ENCODE measurements around the gene NCAPD3. TPM values are rescaled to one million over a fixed set of nuclear protein-coding genes. Genes with fewer than 3 reads are reported as not detected.

NCAPD3 gene
- total and polyA plus RNA-seq, 2 donors (not counting 1 experiment from before 2014, with no cell fraction given): 12.9 to 32.2 TPM

DNA sequence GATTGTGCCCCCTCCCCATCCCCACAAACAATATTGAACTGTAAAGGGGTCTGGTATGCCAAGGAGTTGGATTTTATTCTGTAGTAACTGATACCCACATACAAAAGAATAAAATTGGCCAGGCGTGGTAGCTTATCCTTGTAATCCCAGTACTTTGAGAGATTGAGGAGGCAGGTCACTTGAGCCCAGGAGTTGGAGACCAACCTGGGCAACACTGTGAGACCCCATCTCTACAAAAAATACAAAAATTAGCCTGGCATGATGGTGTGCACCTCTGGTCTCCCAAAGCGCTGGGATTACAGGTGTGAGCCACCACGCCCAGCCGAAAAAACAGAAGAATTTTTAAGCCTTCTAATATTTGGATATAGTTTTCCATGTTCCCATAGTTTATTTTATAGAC is 48.2 kb upstream of the NCAPD3 start:
- no peaks in the 10 kb centered on the region for H3K36me3 ChIP-seq (replicated peaks in 1 of 2; ENCODE audit: control extremely low read depth in 1 of 2, control insufficient read depth in 1 of 2, extremely low read depth in 1 of 2, insufficient read depth in 2 of 2, low read length in 1 of 2)
- ChIA-PET POLR2A (no interaction called here), CTCF (interaction anchor here (1.6 kb wide), 1 partner anchor 11 kb away, joined by 3 read pairs; no protein-coding TSS in a partner anchor)
- Mint-ChIP-seq H3K4me1 (peaks cover 15% of the 10 kb centered on the region), H3K4me3 (no peak overlapping the region), H3K27ac (no peak overlapping the region), H3K9me3 (ENCODE audit: insufficient read depth) (no peaks in the 10 kb centered on the region), H3K27me3 (peaks cover 60% of the 10 kb centered on the region)
- no peak overlapping the region for H3K27ac ChIP-seq (ENCODE audit: low read length in 2 of 2)
- intact Hi-C loops (cut with micrococcal nuclease): no loop called here
- no peak overlapping the region for H3K9ac ChIP-seq (ENCODE audit: low read length)
- no peak for ATAC-seq (ENCODE audit: low read depth)
- no peak overlapping the region for H2AFZ ChIP-seq (ENCODE audit: insufficient read depth, low read depth, low read length, poor library complexity, severe bottlenecking)
- DNase-seq: no peak
- peaks cover 14 to 28% of the 10 kb centered on the region in 2 donors for H3K4me1 ChIP-seq (ENCODE audit: control insufficient read depth in 2 of 2, insufficient read depth in 2 of 2, low read length in 2 of 2)
- peaks cover 0 to 10% (median 0%) of the 10 kb centered on the region in 3 donors for H3K9me3 ChIP-seq (ENCODE audit: control extremely low read depth in 1 of 3, control insufficient read depth in 2 of 3, insufficient read depth in 1 of 3, low read length in 2 of 3)
- H3K27me3 ChIP-seq (replicated peaks in 1 of 4; ENCODE audit: control extremely low read depth in 1 of 4, control insufficient read depth in 3 of 4, insufficient read depth in 4 of 4, low read length in 3 of 4): peaks cover 1 to 48% (median 40%) of the 10 kb centered on the region in 4 experiments
- no peak overlapping the region for H3K4me3 ChIP-seq (ENCODE audit: control extremely low read depth in 1 of 5, extremely low read depth in 1 of 5, insufficient read depth in 1 of 5, low read depth in 2 of 5, low read length in 4 of 5)
- TF ChIP-seq CTCF (IDR thresholded peaks at IDR 0.05) (no peak), EZH2 (IDR thresholded peaks at IDR 0.05; ENCODE audit: borderline replicate concordance, insufficient read depth, low read depth, low read length, poor library complexity, severe bottlenecking) (no peak)
- no peaks in the 10 kb centered on the region for H3K79me2 ChIP-seq (ENCODE audit: control insufficient read depth, insufficient read depth, low read length)
- no CpG with 5 or more reads among the region's 4 CpGs for WGBS (ENCODE audit: insufficient coverage)
- no peaks in the 10 kb centered on the region for H4K20me1 ChIP-seq (ENCODE audit: control insufficient read depth, insufficient read depth, low read length, poor library complexity, severe bottlenecking)
- no peak overlapping the region for H3K4me2 ChIP-seq (replicated peaks; ENCODE audit: low read depth, low read length, poor library complexity, severe bottlenecking)

- Histone ChIP-seq H4K20me1 (ENCODE audit: control insufficient read depth, insufficient read depth, low read length, poor library complexity, severe bottlenecking) (no peaks in the 10 kb centered on the region), H3K4me1 (ENCODE audit: control insufficient read depth in 2 of 2, insufficient read depth in 2 of 2, low read length in 2 of 2) (peaks cover under 1 to 11% of the 10 kb centered on the region in 2 donors), H3K79me2 (ENCODE audit: control insufficient read depth, insufficient read depth, low read length) (no peaks in the 10 kb centered on the region), H3K9me3 (ENCODE audit: control extremely low read depth in 1 of 3, control insufficient read depth in 2 of 3, insufficient read depth in 1 of 3, low read length in 2 of 3) (no peaks in the 10 kb centered on the region), H3K9ac (ENCODE audit: low read length) (no peak overlapping the region), H3K36me3 (replicated peaks in 1 of 2; ENCODE audit: control extremely low read depth in 1 of 2, control insufficient read depth in 1 of 2, extremely low read depth in 1 of 2, insufficient read depth in 2 of 2, low read length in 1 of 2) (no peaks in the 10 kb centered on the region), H3K27me3 (replicated peaks in 1 of 4; ENCODE audit: control extremely low read depth in 1 of 4, control insufficient read depth in 3 of 4, insufficient read depth in 4 of 4, low read length in 3 of 4) (peaks cover 1 to 35% (median 29%) of the 10 kb centered on the region in 4 experiments), H3K4me2 (replicated peaks; ENCODE audit: low read depth, low read length, poor library complexity, severe bottlenecking) (no peak overlapping the region), H3K27ac (ENCODE audit: low read length in 2 of 2) (no peak overlapping the region), H3K4me3 (ENCODE audit: control extremely low read depth in 1 of 5, extremely low read depth in 1 of 5, insufficient read depth in 1 of 5, low read depth in 2 of 5, low read length in 4 of 5) (no peak overlapping the region), H2AFZ (ENCODE audit: insufficient read depth, low read depth, low read length, poor library complexity, severe bottlenecking) (no peak overlapping the region)
- peaks cover 6% of the 10 kb centered on the region for H3K4me1 Mint-ChIP-seq
- H3K27me3 Mint-ChIP-seq: peaks cover 50% of the 10 kb centered on the region
- H3K27ac Mint-ChIP-seq: no peak overlapping the region
- ATAC-seq (ENCODE audit: low read depth) (no peak), DNase-seq (no peak)
- TF ChIP-seq EZH2 (IDR thresholded peaks at IDR 0.05; ENCODE audit: borderline replicate concordance, insufficient read depth, low read depth, low read length, poor library complexity, severe bottlenecking): no peak
- no peak for TF ChIP-seq CTCF (IDR thresholded peaks at IDR 0.05)
- no peak overlapping the region for H3K4me3 Mint-ChIP-seq
- H3K9me3 Mint-ChIP-seq (ENCODE audit: insufficient read depth): no peaks in the 10 kb centered on the region
- ChIA-PET CTCF (interaction anchor here (1.6 kb wide), 1 partner anchor 9 kb away, joined by 3 read pairs; no protein-coding TSS in a partner anchor), POLR2A (no interaction called here)
- 36% methylated on average over 5 of the region's 5 CpGs for WGBS (ENCODE audit: insufficient coverage)
- intact Hi-C loops (cut with micrococcal nuclease): no loop called here
Measured at GRCh38 chr11:134270250-134270714, 46.5 kb upstream of the NCAPD3 start.
